Loucy (cell line): ENCODE measurements around the gene TMEM35A.

ENCODE experiments used
- H2AFZ ChIP-seq: fragments of 200-600 bp; sonication (generic); 2 replicates; pipeline ENCODE4 v1.6.0; 2016; ENCODE audit warnings: antibody characterized with exemption, mild to moderate bottlenecking, low read length, moderate library complexity
- H3F3A ChIP-seq: fragments of 200-600 bp; 2 replicates; pipeline ENCODE4 v1.6.0; 2016; ENCODE audit warnings: antibody characterized with exemption, low read depth, mild to moderate bottlenecking
- H3K27me3 ChIP-seq: fragments of 200-600 bp; sonication (generic); 2 replicates; pipeline ENCODE4 v1.6.1; 2014; ENCODE audit warnings: low read length, mild to moderate bottlenecking; ENCODE audit not compliant: insufficient read depth, poor library complexity, severe bottlenecking
- H3K36me3 ChIP-seq: fragments of 200-600 bp; sonication (generic); 2 replicates; pipeline ENCODE4 v1.6.1; 2016; ENCODE audit warnings: low read length; ENCODE audit not compliant: insufficient read depth
- H3K4me1 ChIP-seq: fragments of 200-600 bp; sonication (generic); 2 replicates; pipeline ENCODE4 v1.5.1; 2014; ENCODE audit warnings: low read length, mild to moderate bottlenecking; ENCODE audit not compliant: insufficient read depth, poor library complexity, severe bottlenecking
- H3K4me2 ChIP-seq: fragments of 200-600 bp; sonication (generic); 2 replicates; pipeline ENCODE4 v1.6.0; 2014; ENCODE audit warnings: antibody characterized with exemption, low read length, low read depth, mild to moderate bottlenecking; ENCODE audit not compliant: poor library complexity, severe bottlenecking
- H3K4me3 ChIP-seq: fragments of 200-600 bp; sonication (generic); 2 replicates; pipeline ENCODE4 v1.5.1; 2014; ENCODE audit warnings: low read length, mild to moderate bottlenecking, mixed read lengths; ENCODE audit not compliant: poor library complexity, severe bottlenecking
- H3K79me2 ChIP-seq: fragments of 200-600 bp; sonication (generic); 2 replicates; pipeline ENCODE4 v1.6.1; 2014; ENCODE audit warnings: low read length; ENCODE audit not compliant: insufficient read depth
- H3K9ac ChIP-seq: fragments of 200-600 bp; sonication (generic); 2 replicates; pipeline ENCODE4 v1.6.0; 2014; ENCODE audit warnings: mild to moderate bottlenecking, low read depth, low read length, moderate library complexity; ENCODE audit not compliant: poor library complexity, severe bottlenecking
- H3K9me2 ChIP-seq: fragments of 200-600 bp; sonication (generic); replicated peaks from 2 replicates; pipeline ENCODE4 v1.6.1; 2016; ENCODE audit warnings: low read depth, low read length, mixed read lengths
- H3K9me3 ChIP-seq: fragments of 200-600 bp; sonication (generic); 2 replicates; pipeline ENCODE4 v1.6.1; 2014; ENCODE audit warnings: mild to moderate bottlenecking, antibody characterized with exemption, low read length, low read depth; ENCODE audit not compliant: insufficient read depth
- H4K20me1 ChIP-seq: fragments of 200-600 bp; sonication (generic); 2 replicates; pipeline ENCODE4 v1.6.0; 2014; ENCODE audit warnings: antibody characterized with exemption, low read length, mild to moderate bottlenecking; ENCODE audit not compliant: insufficient read depth, poor library complexity, severe bottlenecking
- CTCF ChIP-seq: fragments of 200-600 bp; sonication (generic); conservative IDR thresholded peaks from 2 replicates; pipeline ENCODE4 v1.5.1; 2014; ENCODE audit warnings: mild to moderate bottlenecking, antibody characterized with exemption, low read length
- EZH2phosphoT487 ChIP-seq: fragments of 200-600 bp; IDR thresholded peaks from 2 replicates; pipeline ENCODE4 v1.6.1; 2018; ENCODE audit warnings: antibody characterized with exemption, mild to moderate bottlenecking, moderate library complexity, borderline replicate concordance

Gene TMEM35A

GRCh38 chrX:101117701-101118100 is 39.0 kb downstream of the TMEM35A start:
- H3K36me3 ChIP-seq: peaks cover 5% of the 10 kb centered on the region; the same call in 1 of the 2 replicates
- TF ChIP-seq CTCF: no peak
- TF ChIP-seq EZH2phosphoT487: no peak
- H3K4me2 ChIP-seq: no peak overlapping the region
- H3K9me2 ChIP-seq: no peaks in the 10 kb centered on the region
- H3K4me1 ChIP-seq: no peaks in the 10 kb centered on the region
- no peak overlapping the region for H3K9ac ChIP-seq
- no peaks in the 10 kb centered on the region for H3K27me3 ChIP-seq
- no peak overlapping the region for H3K4me3 ChIP-seq
- H4K20me1 ChIP-seq: no peaks in the 10 kb centered on the region
- H2AFZ ChIP-seq: no peak overlapping the region
- H3K79me2 ChIP-seq: no peaks in the 10 kb centered on the region
- H3K9me3 ChIP-seq: no peaks in the 10 kb centered on the region
- H3F3A ChIP-seq: no peaks in the 10 kb centered on the region

GRCh38 chrX:101136235-101136634 is 57.6 kb downstream of the TMEM35A start:
- H3K9me2 ChIP-seq: no peaks in the 10 kb centered on the region

More at GRCh38 chrX:101136235-101136634, 57.6 kb downstream of the TMEM35A start:
- H3K79me2 ChIP-seq: no peaks in the 10 kb centered on the region
- H3K9ac ChIP-seq: no peak overlapping the region
- TF ChIP-seq CTCF (no peak), EZH2phosphoT487 (no peak)
- no peak overlapping the region for H2AFZ ChIP-seq
- H3K9me3 ChIP-seq: no peaks in the 10 kb centered on the region
- H3K4me2 ChIP-seq: no peak overlapping the region
- peaks cover 25% of the 10 kb centered on the region; the same call in 1 of the 2 replicates for H3K36me3 ChIP-seq
- H4K20me1 ChIP-seq: no peaks in the 10 kb centered on the region
- no peak overlapping the region for H3K4me3 ChIP-seq
- no peaks in the 10 kb centered on the region for H3K4me1 ChIP-seq
- no peaks in the 10 kb centered on the region for H3F3A ChIP-seq
- no peaks in the 10 kb centered on the region for H3K27me3 ChIP-seq
